HG03571 (cell line): ENCODE results near the gene DLG5.
A peak's percentile ranks its signal among the peaks of the same experiment; 100 is the strongest.

Experiments
- ATAC-seq: cut with Tn5 transposase; IDR thresholded peaks from one replicate; pipeline ENCODE4 v1.9.1; 2021; ENCODE audit not compliant: unreplicated experiment

Gene DLG5

DNA sequence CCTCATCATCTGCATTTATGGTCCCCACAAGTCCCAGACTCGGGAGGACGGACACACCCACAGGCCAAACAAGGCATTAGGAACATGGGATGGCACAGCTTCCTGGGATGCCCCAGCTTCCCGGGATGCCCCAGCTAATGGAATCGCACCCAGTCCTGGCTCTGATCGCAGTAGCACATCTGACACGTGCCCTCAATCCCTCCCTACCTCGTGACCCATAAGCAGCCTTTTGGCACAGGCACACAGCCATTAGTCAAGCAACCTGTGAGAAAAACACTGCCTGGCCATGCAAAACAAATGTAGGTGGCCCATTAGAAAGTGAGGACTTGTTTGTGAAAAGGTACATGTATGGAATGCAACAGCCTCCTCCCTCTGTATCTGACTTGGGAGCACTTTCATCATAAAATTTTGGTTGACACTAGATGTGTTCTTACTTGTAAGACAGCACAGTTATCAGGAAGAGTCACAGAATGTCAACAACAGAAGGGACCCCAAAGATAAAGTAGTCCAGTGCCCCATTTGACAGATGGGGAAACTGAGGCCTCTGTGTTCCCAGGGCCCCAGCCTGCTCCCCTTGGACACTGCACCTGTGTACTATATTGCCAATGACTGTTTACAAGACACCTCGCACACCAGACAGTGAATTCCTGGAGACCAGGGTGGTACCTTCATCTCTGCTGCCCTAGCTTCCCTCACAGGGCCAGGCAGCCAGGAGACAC, 34.4 kb downstream of the DLG5 start:
- no peak for ATAC-seq

DNA sequence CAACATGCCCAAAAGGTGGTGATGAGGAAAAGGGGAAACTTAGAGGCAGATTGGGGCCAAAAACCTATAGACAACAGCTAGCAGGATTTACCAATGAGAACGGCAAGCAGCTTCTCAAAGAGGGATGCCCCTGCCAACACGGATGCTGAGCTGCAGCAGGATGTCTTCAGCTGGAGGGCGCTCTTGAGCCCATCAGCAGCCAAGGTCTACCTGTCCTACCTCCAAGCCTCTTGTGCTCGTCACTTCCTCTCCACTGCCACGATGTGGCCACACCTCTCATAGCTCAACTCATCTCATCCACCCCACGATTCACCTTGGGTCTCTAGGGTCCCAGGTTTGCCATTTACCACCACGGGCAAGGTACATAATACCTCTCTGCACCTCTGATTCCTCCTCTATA, 36.5 kb downstream of the DLG5 start:
- ATAC-seq: no peak

DNA sequence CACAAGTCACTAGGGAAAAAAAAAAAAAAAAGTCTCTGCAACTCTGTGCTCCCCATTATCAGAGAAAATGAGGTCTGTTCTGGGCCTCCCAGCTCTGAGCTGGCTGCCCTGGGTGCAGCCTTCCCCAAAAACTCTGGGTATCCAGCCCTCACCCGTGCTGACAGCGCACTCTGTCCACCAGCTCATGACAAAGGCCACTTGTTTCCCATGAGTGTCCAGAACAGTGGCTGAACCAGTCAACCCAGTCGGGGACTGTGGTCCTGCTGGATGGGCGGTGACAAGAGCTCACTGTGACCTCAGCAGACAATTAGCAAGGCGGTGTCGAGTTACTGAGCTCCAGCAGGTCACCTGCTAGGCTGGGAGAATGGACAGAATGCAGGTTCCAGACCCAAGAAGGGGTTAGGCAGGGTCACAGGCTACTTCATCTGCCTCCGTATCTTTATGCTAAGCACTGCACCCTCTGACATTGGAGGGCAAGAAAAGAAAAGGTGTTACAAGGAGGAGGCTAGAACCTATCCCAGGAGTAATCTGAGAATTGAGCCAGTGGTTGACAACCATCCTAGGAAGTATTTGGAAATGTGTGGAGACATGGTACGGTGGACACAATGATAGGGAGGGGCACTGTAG, 37.2 kb downstream of the DLG5 start:
- ATAC-seq: no peak

DNA sequence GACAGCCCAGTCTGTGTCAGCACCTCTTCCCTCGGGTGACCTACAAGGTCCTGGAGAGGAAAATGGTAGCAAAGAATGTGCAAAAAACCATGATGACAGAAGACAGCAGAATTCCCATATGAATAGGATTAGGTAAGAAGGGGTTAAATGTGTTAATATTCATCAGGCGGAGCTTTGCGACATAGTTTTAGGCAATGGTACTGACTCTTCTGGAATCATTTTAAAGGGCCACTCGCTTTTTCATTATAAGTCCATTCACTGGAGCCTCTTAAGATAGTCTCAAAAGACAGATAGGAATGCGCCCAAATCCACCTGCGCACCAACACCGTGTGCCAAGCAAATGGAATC, 38.2 kb downstream of the DLG5 start:
- ATAC-seq: no peak

DNA sequence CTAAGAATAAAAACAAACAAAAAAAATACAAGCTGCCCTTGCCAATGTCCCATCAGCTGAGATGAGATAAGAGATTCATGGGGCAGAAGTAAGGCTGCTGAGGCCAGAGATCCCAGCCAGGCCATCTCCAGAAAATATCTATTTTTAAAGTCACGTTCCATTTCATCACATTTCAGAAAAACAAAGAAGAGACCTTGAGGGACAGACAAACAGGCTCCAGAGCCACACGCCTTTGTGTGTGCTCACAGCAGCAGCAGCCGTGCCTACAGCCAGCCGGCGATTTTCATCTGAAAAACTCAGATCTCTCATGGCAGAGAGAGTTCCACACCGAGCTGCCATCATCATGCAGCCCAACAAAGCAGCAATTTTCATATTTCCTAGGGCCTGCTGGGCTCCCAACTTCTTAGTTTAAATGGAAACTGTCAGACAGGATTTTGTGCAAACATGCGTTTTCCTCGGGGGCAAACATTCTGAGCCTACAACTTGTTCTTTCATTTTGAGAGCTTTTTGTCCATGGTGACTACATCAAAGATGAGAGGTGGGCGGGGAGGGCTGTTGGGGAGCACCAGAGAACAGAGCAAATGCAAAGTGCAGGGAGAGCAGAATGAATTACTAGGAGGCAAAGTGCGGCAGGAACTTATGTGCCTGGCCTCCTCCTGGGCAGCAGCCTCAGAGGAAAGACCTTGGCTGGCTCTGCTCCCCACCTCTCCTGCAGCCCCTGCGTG, 38.8 kb downstream of the DLG5 start:
- no peak for ATAC-seq

DNA sequence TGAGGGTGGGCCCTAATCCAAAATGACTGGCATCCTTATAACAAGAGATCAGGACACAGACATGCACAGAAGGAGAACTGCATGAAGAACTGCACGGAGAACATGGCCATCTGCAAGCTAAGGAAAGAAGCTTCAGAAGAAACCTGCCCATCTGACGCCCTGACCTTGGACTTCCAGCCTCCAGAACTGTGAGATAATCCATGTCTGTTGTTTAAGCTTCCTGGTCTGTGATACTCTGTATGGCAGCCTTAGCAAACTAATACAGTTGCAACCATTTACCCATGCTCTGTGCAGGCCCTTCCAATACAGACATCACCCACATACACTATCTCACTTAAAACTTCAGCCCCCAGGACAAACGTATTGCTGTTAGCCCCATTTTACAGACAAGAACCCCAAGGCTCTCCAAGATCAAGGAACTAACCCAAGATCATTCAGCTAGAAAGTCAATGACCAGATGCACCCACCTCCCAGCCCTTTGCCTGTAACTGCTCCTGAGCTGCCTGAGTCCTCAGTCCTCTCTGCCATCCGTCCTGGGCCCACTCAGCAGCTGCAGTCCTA, 39.7 kb downstream of the DLG5 start:
- ATAC-seq: no peak

DNA sequence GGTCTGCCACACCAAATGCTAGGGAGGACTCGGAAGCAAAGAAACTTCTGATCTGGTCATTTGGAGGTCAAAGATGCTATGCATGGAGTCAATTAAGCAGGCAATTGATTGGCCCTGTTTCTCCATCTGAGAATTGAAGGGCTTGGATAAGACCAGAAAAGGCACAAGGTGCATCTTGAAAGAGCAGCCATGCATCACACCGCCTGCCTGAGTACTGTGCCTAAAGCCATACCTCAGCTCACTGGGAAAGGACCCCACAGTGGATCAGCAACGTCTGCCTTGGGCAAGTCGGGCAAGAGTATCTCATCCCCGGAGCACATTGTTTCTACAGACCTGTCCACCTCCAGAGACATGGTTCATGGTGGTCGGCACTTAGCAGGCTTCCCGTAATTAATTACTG, 42.4 kb downstream of the DLG5 start:
- ATAC-seq: no peak

DNA sequence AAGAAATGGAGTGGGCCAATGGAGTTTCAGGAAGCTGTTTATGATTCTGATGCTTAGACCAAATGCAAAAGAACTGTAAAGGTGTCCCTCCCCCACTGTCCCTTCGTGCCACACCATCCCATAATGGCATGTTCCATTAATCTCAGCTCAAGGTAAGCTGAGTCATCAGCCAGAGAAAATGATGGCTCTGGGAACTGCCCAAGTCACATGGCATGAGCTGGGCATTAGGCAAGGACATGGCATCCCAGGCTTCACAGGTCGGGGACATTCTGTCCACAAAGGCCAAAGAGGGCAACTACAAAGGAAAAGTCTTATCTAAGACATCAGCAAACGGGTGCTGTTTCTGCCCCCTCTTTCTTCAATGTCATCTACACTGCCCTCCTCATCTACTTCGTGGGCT, 44.9 kb downstream of the DLG5 start:
- ATAC-seq: no peak

DNA sequence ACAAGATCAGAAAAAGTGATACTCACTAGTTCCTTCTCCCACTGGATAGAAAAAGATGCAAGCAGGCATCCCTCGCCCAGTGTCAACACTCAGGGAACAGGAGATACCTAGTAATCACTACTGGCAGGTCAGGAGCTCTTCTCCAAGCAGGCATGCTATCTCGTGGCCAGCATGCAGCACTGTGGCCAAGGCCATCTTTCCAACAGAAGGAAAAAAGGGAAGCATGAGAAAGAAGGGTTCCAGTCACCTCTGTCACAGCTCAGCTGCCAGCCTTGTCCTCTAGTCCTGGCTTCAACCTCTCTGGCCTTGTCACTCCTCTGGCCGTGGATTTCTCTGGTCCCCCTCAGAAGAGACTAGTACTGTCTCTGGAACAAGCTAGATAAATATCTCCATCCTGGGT, 45.3 kb downstream of the DLG5 start:
- ATAC-seq: no peak

DNA sequence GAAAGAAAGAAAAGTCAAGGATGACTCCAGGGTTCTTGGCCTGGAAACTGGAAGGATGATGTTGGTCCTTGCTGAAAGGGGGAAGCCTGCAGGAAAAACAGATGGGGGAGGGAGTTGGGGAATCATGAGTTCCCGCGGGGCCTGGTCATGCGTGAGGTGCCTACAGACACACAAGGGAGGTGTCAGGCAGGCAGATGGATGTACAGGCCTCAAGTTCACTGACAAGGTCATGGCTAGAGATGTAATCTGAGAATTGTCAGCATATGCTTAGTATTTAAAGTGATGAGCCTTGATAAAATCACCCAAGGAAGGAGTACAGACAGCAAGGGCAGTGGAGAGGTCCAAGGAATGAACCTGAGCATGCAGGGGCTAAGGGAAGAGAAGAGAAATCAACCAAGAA, 46.8 kb downstream of the DLG5 start:
- no peak for ATAC-seq

DNA sequence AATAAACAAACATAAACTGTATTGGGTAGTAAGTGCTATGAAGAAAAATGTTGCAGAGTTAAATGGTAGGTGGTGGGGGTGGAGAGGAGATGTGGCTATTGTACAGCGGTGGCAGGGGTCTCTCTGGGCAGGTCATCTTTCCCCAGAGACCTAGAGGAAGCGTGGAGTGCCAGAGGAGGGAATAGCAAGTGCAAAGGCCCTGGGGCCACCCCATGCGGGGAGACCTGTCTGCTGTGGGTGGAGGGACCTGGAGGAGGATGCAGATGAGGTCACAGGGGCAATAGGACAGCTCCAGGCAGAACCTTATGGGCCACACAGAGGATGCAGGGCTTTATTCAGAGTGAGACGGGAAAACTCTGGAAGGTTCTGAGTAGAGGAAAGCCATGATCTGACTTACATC, 47.5 kb downstream of the DLG5 start:
- no peak for ATAC-seq

DNA sequence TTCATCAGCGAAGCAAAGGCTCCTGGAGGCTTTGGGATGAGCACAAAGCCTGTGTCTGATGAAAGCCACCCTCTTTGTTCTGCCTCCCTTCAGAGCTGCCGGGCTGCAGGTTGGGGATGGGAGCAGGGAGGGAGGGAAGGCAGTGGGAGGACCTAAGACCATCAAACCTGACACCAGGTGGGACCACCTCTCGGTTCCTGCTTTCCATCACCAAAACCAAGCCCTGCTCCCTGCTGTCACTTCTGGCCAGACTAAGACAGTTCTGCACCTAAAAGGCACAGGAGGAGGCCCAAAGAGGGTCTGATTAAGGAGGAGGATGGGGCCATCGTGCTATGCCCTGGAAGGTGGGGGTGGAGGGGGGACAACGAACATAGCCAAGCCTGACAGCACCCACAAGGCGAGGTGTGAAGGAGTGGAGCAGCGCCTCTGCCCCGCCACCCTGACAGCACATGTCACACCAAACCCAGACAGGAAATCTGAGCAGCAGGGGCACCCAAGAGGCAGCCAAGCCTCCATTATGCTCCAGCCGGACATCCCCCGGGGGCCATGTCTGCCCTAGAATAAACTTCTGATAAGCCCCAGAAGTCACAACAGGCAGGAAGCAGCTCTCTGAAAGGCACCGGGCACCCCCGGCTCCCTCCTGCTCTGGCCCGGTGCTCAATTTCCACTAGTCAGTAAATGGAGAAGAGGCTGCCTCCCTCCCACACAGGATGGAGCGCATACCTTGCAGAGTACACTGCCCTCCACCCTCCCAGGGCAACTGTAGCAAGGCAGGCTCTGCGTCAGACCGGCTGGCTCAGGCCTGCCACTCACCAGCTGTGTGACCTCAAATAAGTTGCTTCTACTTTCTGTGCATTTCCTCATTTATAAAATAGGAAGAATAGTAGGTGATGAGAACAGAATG, 48.9 kb downstream of the DLG5 start:
- peak; percentile 28 for ATAC-seq

DNA sequence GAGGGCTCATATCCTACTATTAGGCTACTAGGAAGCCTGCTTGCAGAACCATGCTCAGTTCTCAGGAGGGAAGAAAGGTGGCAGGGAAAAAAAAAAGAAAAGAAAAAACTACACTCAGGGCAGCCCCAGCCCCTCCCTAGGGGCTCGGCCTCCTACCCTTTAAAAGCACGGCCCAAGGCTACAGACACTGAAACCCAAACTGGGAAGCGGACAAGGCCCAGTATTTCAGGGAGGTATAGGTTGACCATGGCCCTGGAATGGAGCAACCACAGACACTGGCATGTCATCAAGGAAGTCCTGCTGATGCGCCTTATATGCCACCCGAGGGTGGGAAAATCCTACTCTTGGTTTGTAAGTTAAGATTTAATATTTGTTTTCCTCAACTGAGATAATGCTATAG, 50.8 kb downstream of the DLG5 start:
- no peak for ATAC-seq

DNA sequence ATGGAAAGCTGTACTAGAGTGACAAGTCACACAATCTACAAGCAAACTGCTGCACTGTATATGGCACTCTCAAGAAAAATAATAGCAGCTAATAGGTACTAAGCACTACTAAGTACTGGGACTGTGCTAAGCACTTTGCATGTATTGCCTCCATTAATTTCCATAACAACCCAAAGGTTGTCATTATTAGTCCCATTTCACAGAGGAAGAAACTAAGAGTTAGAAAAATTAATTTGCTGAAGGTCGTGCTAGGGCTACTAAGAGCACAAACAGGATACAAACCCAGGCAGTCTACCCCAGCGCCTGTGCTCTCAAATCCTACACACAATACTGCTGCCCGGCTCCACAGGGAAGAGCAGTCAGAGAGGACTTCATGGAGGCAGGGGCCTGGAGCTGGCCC, 51.7 kb downstream of the DLG5 start:
- no peak for ATAC-seq

DNA sequence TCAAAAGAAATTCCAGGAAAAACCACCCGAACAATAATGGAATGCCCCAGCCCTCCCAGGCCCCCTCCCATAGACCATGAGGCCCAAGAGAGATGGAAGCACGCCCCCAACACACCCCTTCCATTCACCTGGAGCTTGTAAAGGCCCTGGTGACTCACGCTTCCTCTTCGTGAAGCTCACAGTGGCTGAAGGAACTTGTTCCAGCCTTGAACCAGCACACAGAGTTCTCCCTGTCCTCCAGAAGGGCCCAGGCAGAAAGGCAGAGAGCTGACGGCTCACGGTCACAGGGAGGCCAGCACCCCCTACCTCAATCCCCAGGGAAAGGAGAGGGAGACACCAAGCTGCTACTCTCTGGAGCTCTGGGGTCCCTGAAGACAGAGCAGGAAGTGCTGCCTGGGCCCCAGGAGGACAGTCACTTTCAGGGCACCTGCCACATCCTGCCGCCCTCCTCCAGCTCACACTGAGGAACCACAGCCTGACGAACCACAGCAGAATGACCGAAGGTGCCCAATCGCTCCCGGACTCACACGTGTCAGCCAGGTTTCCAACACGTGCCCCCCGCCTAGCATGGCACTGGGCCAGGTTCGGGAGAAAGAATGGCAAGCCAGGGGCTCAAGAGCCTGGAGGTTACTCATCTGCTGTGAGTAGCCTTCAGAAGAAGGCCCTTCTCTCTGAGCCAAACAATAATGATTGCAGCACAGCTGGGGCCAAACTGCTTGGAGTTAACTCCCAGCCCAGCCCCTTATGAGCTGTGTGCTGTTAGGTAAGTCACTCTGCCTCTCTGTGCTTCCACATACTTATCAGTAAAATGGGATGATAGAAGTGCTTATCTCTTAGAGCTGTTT, 52.8 kb downstream of the DLG5 start:
- peak; percentile 93 for ATAC-seq

DNA sequence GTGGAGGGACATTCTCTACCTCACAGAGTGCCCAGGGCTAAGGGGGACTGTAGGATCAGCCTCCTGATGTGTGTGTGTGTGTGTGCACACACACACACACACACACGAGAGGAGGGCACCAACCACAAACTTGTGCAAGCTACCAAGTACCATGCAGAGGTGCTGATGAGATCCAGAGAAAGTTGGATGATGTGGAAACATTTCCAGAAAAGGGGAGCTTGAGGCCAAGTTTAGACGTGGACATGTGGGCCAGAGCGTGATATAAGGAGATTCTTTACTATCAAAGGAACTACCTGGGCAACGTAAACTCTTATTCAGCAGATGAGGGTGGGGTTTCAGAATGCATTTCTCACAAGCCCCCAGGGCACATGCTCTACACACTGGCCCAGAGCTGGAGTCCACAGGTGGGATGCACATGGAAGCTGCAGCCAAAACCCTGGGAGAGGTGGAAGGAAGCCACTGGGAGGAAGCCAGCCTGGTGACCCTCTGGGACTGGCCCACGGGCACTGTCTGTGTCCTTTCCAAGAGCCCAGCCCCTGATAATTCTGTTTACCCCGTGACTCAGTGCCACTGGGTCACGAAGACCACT, 53.5 kb downstream of the DLG5 start:
- ATAC-seq: no peak

DNA sequence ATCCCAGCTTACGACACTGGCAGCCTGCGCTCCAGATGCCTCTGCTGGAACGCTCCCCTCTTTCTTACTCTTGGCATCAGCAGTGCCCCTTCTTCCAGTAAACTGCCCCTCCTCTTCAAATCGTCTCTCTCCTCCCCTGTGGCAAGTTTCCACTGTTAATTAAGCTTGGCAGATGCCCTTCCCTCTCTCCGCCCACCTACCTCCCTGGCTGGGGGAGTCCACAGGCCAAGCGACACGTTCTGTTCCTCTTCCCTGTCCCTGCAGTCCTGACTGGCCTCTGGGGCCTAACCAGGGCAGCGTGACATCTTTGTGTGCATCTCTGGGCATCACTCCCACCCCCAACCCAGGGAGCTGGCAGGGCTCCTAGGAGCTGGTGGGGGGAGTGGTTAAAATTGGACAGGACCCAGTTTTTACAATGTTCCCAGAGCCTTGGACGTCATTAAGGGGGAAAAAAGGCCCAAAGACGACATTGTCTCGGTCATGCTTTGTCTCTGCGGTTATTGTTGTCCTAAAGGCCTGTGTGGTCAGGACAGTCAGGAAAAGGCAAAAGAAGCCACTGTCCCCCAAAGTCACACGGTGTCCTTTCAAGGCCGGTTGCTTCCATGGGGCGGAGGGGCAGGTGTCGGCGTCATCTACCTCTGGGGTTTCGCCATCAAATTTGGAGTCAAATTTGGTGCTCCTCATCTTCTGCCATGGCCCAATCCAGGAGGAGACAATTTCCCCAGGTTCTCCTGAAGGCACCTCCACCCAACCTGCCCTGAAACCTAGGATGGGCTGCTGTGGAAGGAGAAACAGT, 54.2 kb downstream of the DLG5 start:
- ATAC-seq: no peak

DNA sequence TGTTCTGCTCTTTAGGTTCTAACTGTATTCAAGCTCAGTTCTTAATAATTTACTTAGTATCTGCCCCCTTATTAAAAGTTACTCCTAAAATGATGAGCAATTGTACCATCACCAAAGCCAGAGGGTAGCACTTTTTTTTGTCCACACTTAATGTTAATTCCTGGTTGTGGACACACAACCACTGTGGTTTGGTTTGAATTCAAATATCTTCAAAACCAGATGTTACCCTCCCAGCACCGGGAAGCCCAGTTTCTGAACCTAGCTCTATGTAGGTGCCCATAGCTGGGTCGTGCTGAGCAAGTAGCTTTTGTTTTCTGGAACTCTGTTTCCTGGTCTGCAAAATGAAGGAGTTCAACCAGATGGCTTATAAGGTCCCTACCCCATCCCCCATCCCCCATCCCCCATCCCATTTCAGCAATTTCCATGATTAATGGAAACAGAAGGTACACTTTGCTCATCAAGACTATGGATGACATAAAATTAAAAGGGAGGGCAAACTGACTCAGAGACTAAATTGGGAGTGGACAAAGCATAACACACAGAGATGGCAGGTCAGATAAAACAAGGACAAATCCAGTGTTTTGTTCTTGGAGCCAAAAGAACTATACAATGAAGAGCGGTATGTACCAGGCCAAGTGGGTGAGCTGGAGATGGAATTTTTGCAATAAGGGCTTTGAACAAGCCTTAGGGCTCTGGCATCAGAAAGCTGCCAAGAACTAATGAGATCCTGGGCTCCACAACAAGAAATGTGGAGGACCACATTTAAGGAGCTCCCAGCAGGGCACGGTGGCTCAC, 56.7 kb downstream of the DLG5 start:
- no peak for ATAC-seq
